ENCODE data around the gene ADM.

GRCh38 chr11:10293423-10294289, 11.2 kb upstream of the ADM start, which contains the start of gene SBF2:
- TF ChIP-seq CTCF (conservative IDR thresholded peaks at IDR 0.05) (no peak), EZH2 (IDR thresholded peaks at IDR 0.05; ENCODE audit: low read depth) (no peak)

All from PC-9 (cell line).